ENCODE measurements around the gene HDAC11. TPM values are rescaled to one million over a fixed set of nuclear protein-coding genes. Genes with fewer than 3 reads are reported as not detected.

HDAC11 gene
- polyA plus RNA-seq, 1 experiment = 7.1 TPM

DNA sequence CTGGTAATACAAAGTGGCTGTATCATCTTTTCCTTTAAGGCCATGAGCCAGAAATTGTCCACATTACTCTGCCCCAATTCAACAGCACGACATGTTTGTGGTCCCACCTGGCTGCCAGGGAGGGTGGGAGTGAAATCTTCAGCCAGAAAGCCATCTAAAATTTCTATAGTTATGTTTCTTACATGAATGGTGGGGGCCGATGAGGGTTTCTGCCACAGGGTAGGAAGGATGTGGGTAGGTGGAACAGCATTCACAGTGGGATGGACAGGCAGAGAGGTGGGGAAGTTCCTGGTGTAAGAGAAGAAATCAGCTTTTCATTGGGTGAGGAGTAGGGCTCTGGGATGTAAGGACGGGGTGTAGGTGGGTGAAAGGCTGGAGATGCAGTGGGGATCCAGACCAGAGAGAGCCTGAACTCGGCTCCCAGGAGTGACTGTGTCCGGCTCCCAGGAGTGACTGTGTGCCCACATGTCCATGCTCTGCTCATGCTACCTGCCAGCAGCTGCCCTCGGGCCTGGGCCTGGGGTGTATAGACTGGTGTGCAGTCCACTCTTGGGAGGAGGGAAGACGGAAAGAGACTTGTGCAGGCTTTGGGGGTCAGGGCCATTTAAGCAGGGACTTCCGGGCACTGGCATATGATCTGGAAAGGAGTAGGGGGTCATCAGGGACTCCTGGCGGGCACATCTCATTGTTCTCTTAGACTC is 65.0 kb downstream of the HDAC11 start:
- POLR2A ChIA-PET = no interaction called here
- DNase-seq (ENCODE audit: low read depth, low spot score) = no peak
- H3K4me3 ChIP-seq (ENCODE audit: low read depth, low read length) = no peak overlapping the region
- CTCF ChIA-PET = interaction anchor here (1.4 to 1.5 kb wide), 2 partner anchors 92 to 103 kb away, joined by 3 to 4 read pairs; no protein-coding TSS in a partner anchor
- TF ChIP-seq, protein P1, sequence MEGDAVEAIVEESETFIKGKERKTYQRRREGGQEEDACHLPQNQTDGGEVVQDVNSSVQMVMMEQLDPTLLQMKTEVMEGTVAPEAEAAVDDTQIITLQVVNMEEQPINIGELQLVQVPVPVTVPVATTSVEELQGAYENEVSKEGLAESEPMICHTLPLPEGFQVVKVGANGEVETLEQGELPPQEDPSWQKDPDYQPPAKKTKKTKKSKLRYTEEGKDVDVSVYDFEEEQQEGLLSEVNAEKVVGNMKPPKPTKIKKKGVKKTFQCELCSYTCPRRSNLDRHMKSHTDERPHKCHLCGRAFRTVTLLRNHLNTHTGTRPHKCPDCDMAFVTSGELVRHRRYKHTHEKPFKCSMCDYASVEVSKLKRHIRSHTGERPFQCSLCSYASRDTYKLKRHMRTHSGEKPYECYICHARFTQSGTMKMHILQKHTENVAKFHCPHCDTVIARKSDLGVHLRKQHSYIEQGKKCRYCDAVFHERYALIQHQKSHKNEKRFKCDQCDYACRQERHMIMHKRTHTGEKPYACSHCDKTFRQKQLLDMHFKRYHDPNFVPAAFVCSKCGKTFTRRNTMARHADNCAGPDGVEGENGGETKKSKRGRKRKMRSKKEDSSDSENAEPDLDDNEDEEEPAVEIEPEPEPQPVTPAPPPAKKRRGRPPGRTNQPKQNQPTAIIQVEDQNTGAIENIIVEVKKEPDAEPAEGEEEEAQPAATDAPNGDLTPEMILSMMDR (IDR thresholded peaks at IDR 0.05; ENCODE audit: low read depth, low read length) = no peak
- no peaks in the 10 kb centered on the region for H3K27me3 ChIP-seq (ENCODE audit: control insufficient read depth, insufficient read depth, low read length)
- no peak overlapping the region for H3K27ac ChIP-seq (ENCODE audit: low read depth, low read length)
- H3K9me3 ChIP-seq (ENCODE audit: control insufficient read depth, insufficient read depth, low read length) = peaks cover 21% of the 10 kb centered on the region

DNA sequence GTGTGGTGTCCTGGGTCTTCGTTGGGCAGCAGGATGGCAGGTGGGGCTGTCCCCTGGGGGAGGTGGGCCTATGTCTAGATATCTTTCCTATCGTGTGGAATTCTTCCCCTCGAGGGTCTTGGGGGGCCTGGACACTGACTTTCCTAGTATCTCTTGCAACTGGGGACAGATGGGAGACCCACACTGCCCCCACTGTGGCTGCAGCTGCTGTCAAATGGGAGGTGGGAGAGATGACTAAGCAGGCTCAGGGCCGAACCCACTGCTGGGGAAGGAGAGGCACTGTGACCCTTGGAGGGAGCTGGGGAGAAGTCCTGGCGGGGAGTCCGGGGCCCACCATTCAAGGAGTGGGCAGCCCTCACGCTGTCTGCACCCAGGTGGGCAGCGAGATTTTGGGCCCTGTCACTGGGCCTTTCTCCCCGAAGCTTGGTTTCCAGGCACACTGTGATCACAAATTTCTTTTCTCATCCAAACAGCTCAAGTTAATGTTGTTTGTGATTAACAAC is 65.9 kb downstream of the HDAC11 start:
- ChIA-PET CTCF (no interaction called here), POLR2A (no interaction called here)
- Histone ChIP-seq H3K27me3 (ENCODE audit: control insufficient read depth, insufficient read depth, low read length) (no peaks in the 10 kb centered on the region), H3K27ac (ENCODE audit: low read depth, low read length) (no peak overlapping the region), H3K9me3 (ENCODE audit: control insufficient read depth, insufficient read depth, low read length) (peaks cover 16% of the 10 kb centered on the region), H3K4me3 (ENCODE audit: low read depth, low read length) (no peak overlapping the region)
- DNase-seq (ENCODE audit: low read depth, low spot score) = no peak
- TF ChIP-seq, protein P1 (IDR thresholded peaks at IDR 0.05; ENCODE audit: low read depth, low read length) = no peak

DNA sequence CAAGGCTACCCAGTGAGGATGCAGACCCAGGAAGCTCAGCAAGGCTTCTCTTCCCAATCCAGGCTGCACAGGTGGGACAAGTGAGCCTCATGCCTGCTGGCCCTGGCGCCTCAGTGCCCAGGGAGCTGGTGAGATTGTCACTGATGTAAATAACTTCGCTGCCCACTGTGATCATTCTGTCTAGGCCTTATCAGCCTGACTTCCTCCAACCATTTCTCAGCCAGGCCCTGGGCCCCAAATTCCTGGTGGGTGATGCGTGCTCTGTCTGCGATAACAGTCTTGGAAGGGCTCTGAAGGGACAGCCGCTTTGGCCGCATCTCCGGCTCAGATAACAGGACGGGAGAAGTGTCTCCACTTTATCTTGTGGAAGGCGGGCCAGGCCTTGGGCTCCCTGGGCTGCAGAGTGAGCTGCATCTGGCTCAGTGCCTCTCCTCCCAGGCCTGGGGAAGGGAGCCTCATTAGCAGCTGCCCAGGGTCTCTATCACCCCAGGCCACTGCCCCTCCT is 66.6 kb downstream of the HDAC11 start:
- CTCF ChIA-PET = no interaction called here

DNA sequence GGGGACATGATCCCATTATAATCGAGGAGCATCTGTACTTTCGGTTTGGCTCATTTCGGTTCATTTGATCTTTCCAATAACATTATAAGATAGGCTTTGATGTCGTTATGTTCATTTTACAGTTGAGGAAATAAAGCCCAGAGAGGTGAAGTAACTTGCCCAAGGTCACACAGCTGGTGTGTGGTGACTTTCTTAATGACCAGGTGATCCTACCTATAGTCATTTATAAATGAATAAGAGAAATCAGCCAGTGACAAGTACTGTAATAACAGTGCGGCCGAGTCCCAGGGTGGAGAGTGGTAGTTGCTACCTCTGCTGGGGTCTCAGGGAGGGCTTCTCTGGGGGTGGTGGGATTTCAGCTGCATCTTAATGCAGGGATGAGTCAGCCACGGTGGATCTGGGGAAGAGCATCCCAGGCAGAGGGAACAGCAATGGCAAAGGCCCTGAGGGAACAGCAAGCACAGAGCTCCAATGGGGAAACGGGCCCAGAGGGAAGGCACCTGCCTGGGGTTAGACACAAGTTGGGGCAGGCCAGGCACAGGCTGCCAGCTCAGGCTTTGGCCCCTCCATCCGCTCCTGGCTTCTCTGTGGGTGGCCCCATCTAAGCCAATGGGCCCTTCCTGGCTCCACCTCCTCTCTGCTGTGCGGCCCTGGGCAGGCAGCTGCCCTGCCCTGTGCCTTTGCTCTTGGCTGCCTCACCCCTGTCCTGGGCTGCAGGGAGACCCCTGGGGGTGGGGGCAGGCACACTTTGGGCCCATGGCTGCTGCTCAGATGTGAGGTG is 67.7 kb downstream of the HDAC11 start:
- DNase-seq (ENCODE audit: low read depth, low spot score) = no peak
- CTCF ChIA-PET = no interaction called here
- TF ChIP-seq, protein P1 (IDR thresholded peaks at IDR 0.05; ENCODE audit: low read depth, low read length) = no peak
- POLR2A ChIA-PET = no interaction called here
- Histone ChIP-seq H3K4me3 (ENCODE audit: low read depth, low read length) (no peak overlapping the region), H3K27ac (ENCODE audit: low read depth, low read length) (no peak overlapping the region), H3K9me3 (ENCODE audit: control insufficient read depth, insufficient read depth, low read length) (peaks cover 5% of the 10 kb centered on the region), H3K27me3 (ENCODE audit: control insufficient read depth, insufficient read depth, low read length) (no peaks in the 10 kb centered on the region)

More for the DNA sequence above, 66.6 kb downstream of the HDAC11 start:
- H3K27me3 ChIP-seq (ENCODE audit: control insufficient read depth, insufficient read depth, low read length) = no peaks in the 10 kb centered on the region
- POLR2A ChIA-PET = no interaction called here
- H3K4me3 ChIP-seq (ENCODE audit: low read depth, low read length) = no peak overlapping the region
- peak overlapping the region; percentile 39 for H3K27ac ChIP-seq (ENCODE audit: low read depth, low read length)
- H3K9me3 ChIP-seq (ENCODE audit: control insufficient read depth, insufficient read depth, low read length) = peaks cover 10% of the 10 kb centered on the region
- TF ChIP-seq, protein P1 (IDR thresholded peaks at IDR 0.05; ENCODE audit: low read depth, low read length) = no peak
- DNase-seq (ENCODE audit: low read depth, low spot score) = no peak
